ENCODE measurements around the gene GADD45G.

Gene GADD45G

DNA sequence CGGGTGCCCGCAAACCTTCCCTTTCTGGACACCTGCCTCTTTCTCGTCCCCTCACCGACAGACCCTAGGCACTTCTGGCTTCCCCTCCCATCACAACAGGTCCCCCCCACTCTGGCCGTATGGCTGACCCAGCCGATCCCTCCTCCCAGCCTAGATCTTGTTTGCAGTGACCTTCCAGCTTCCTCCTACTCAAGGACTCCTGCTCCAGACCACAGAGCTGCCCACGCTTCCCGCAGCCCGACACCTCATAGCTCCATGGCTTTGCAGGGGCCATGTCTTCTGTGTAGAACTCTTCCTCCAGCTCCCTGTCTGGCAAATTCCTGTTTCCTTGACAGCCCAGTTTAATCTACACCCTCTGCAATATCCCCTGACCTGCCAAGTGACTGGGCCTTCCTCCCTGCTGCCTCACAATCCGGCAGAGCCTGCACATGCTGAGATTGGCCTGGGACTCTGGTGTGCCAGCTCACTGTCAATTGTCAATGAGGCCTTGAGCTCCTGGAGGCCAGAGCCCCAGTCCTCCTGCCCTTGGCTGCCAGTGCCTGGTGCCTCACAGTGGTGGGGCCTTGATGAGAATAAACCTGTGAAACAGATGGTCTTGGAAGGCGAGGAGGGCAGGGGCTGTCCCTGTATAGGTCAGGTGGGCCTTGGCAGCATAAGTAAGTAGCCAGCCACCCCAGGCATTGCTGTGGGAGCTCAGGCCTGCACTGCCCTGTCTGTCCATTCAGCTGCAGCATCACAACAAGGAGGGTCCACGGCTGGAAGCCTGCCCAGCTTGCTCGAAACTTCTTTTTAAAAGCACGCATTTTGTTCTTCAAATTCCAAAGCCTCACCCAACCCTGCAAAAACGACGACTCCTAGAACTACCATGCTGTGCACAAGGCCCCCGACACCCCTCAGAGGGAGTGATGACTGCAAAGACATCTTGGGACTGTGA lies 50.5 kb downstream of the GADD45G start:
- no peak for DNase-seq

Measured in NCI-H748 treated with DMSO at 0.1 percent for 48 hours (cell line).